Naive B cell (primary cell): Measurements from ENCODE around the gene PLEKHM3. TPM values are rescaled to one million over a fixed set of nuclear protein-coding genes. Genes with fewer than 3 reads are reported as not detected.

Experiments
- ATAC-seq, 2 donors: fragments of 150-1000 bp; cut with Tn5 transposase; 2 replicates each; pipeline ENCODE4 v1.10.0; 2021; ENCODE audit warnings: low read depth in 2 of 2, mild to moderate bottlenecking in 2 of 2, moderate library complexity in 2 of 2
- DNase-seq: peaks from one replicate; pipeline ENCODE4 v3.0.0; 2022
- H3K27ac Mint-ChIP-seq, 6 donors: one replicate each; pipeline ENCODE4 v1.8.0; 2020 to 2022; ENCODE audit warnings: mild to moderate bottlenecking in 6 of 6, mixed read lengths in 6 of 6, moderate library complexity in 5 of 6, inconsistent platforms in 2 of 6
- H3K27me3 Mint-ChIP-seq, 3 donors: one replicate each; pipeline ENCODE4 v1.8.0; 2021 to 2022; ENCODE audit warnings: mixed read lengths in 3 of 3, mild to moderate bottlenecking in 1 of 3
- H3K36me3 Mint-ChIP-seq, 2 donors: one replicate each; pipeline ENCODE4 v1.8.0; 2020 to 2022; ENCODE audit warnings: mixed read lengths in 2 of 2, inconsistent platforms in 1 of 2, mild to moderate bottlenecking in 1 of 2
- H3K4me1 Mint-ChIP-seq, 3 donors: one replicate each; pipeline ENCODE4 v1.8.0; 2020 to 2022; ENCODE audit warnings: mixed read lengths in 3 of 3, inconsistent platforms in 1 of 3, mild to moderate bottlenecking in 1 of 3, moderate library complexity in 1 of 3
- H3K4me3 Mint-ChIP-seq, 8 donors: one replicate each; pipeline ENCODE4 v1.8.0; 2020 to 2022; ENCODE audit warnings: mild to moderate bottlenecking in 8 of 8, mixed read lengths in 8 of 8, moderate library complexity in 8 of 8, inconsistent platforms in 2 of 8
- H3K9me3 Mint-ChIP-seq, 7 donors: one replicate each; pipeline ENCODE4 v1.8.0; 2020 to 2022; ENCODE audit warnings: mixed read lengths in 7 of 7, mild to moderate bottlenecking in 5 of 7, inconsistent platforms in 2 of 7, moderate library complexity in 1 of 7
- polyA plus RNA-seq, 6 donors: library from polyadenylated mRNA; unstranded; fragments of 300-500 nt; fragmentation: Illumina TruSeq; gene quantifications; one replicate each; pipeline ENCODE4 v1.2.3, GENCODE V29; 2021; ENCODE audit warnings: low read depth in 6 of 6

Gene PLEKHM3
- polyA plus RNA-seq, 6 donors from 2014 or later: 1.3 to 7.7 (median 3.7) TPM

GRCh38 chr2:207828361-207829057 is 196.8 kb downstream of the PLEKHM3 start:
- Mint-ChIP-seq H3K27me3 (no peaks in the 10 kb centered on the region), H3K36me3 (peaks cover 13 to 30% of the 10 kb centered on the region in 2 donors), H3K4me1 (no peaks in the 10 kb centered on the region), H3K4me3 (no peak overlapping the region), H3K27ac (peak overlapping the region in 2 of 6 donors; percentile 54 to 89), H3K9me3 (no peaks in the 10 kb centered on the region)
- DNase-seq: no peak
- ATAC-seq: no peak

- Mint-ChIP-seq H3K4me3 (no peak overlapping the region), H3K27me3 (no peaks in the 10 kb centered on the region), H3K27ac (no peak overlapping the region), H3K9me3 (no peaks in the 10 kb centered on the region), H3K4me1 (no peaks in the 10 kb centered on the region), H3K36me3 (peaks cover 13 to 37% of the 10 kb centered on the region in 2 donors)
- DNase-seq (no peak), ATAC-seq (no peak)
Observed at GRCh38 chr2:207825978-207826377, 199.3 kb downstream of the PLEKHM3 start.

- no peak for ATAC-seq
- peaks cover 13 to 37% of the 10 kb centered on the region in 2 donors for H3K36me3 Mint-ChIP-seq
Observed at GRCh38 chr2:207825045-207825954, 200.0 kb downstream of the PLEKHM3 start.

GRCh38 chr2:207823865-207824264 is 201.5 kb downstream of the PLEKHM3 start:
- H3K27ac Mint-ChIP-seq: no peak overlapping the region
- H3K27me3 Mint-ChIP-seq: no peaks in the 10 kb centered on the region
- no peak overlapping the region for H3K4me3 Mint-ChIP-seq
- H3K36me3 Mint-ChIP-seq: peaks cover 13 to 35% of the 10 kb centered on the region in 2 donors
- no peaks in the 10 kb centered on the region for H3K9me3 Mint-ChIP-seq
- no peak for DNase-seq
- ATAC-seq: no peak
- no peaks in the 10 kb centered on the region for H3K4me1 Mint-ChIP-seq

More at GRCh38 chr2:207825045-207825954, 200.0 kb downstream of the PLEKHM3 start:
- Mint-ChIP-seq H3K4me1 (no peaks in the 10 kb centered on the region), H3K9me3 (no peaks in the 10 kb centered on the region), H3K27me3 (no peaks in the 10 kb centered on the region), H3K4me3 (no peak overlapping the region), H3K27ac (no peak overlapping the region)
- DNase-seq: no peak

- no peak for ATAC-seq
- Mint-ChIP-seq H3K9me3 (no peaks in the 10 kb centered on the region), H3K36me3 (peaks cover 0 to 9% of the 10 kb centered on the region in 2 donors), H3K4me3 (no peak overlapping the region), H3K4me1 (no peaks in the 10 kb centered on the region), H3K27me3 (no peaks in the 10 kb centered on the region), H3K27ac (peak overlapping the region in 1 of 6 donors; percentile 36)
- no peak for DNase-seq
Observed at GRCh38 chr2:207819839-207820784, 205.2 kb downstream of the PLEKHM3 start.

GRCh38 chr2:207819021-207819797 is 206.1 kb downstream of the PLEKHM3 start:
- ATAC-seq (no peak), DNase-seq (no peak)
- H3K4me1 Mint-ChIP-seq: no peaks in the 10 kb centered on the region
- H3K9me3 Mint-ChIP-seq: no peaks in the 10 kb centered on the region
- H3K36me3 Mint-ChIP-seq: peaks cover 0 to 8% of the 10 kb centered on the region in 2 donors
- H3K27ac Mint-ChIP-seq: no peak overlapping the region
- H3K4me3 Mint-ChIP-seq: no peak overlapping the region
- H3K27me3 Mint-ChIP-seq: no peaks in the 10 kb centered on the region

GRCh38 chr2:207816546-207816945 is 208.8 kb downstream of the PLEKHM3 start:
- Mint-ChIP-seq H3K36me3 (no peaks in the 10 kb centered on the region), H3K4me3 (no peak overlapping the region), H3K4me1 (no peaks in the 10 kb centered on the region), H3K27ac (no peak overlapping the region), H3K27me3 (no peaks in the 10 kb centered on the region), H3K9me3 (no peaks in the 10 kb centered on the region)
- no peak for DNase-seq
- no peak for ATAC-seq

GRCh38 chr2:207815254-207815653 is 210.1 kb downstream of the PLEKHM3 start:
- H3K4me3 Mint-ChIP-seq: no peak overlapping the region
- peaks cover 0 to 8% (median 6%) of the 10 kb centered on the region in 3 donors for H3K4me1 Mint-ChIP-seq
- no peaks in the 10 kb centered on the region for H3K9me3 Mint-ChIP-seq
- no peaks in the 10 kb centered on the region for H3K36me3 Mint-ChIP-seq
- ATAC-seq (no peak), DNase-seq (no peak)
- H3K27me3 Mint-ChIP-seq: peaks cover 0 to 2% (median 0%) of the 10 kb centered on the region in 3 donors
- peak overlapping the region in 1 of 6 donors; percentile 33 for H3K27ac Mint-ChIP-seq

GRCh38 chr2:207813942-207814341 is 211.4 kb downstream of the PLEKHM3 start:
- ATAC-seq (no peak), DNase-seq (no peak)
- Mint-ChIP-seq H3K4me1 (peaks cover 0 to 11% (median 9%) of the 10 kb centered on the region in 3 donors), H3K27me3 (peaks cover 0 to 9% (median 0%) of the 10 kb centered on the region in 3 donors), H3K4me3 (no peak overlapping the region), H3K36me3 (no peaks in the 10 kb centered on the region), H3K27ac (peak overlapping the region in 1 of 6 donors; percentile 37), H3K9me3 (no peaks in the 10 kb centered on the region)

- H3K4me3 Mint-ChIP-seq: no peak overlapping the region
- ATAC-seq (no peak), DNase-seq (no peak)
- no peaks in the 10 kb centered on the region for H3K36me3 Mint-ChIP-seq
- peaks cover 0 to 9% (median 0%) of the 10 kb centered on the region in 3 donors for H3K27me3 Mint-ChIP-seq
- H3K4me1 Mint-ChIP-seq: peaks cover 0 to 11% (median 9%) of the 10 kb centered on the region in 3 donors
- H3K9me3 Mint-ChIP-seq: no peaks in the 10 kb centered on the region
- no peak overlapping the region for H3K27ac Mint-ChIP-seq
Observed at GRCh38 chr2:207813221-207813916, 212.0 kb downstream of the PLEKHM3 start.

- no peak for ATAC-seq
- no peaks in the 10 kb centered on the region for H3K9me3 Mint-ChIP-seq
- no peaks in the 10 kb centered on the region for H3K36me3 Mint-ChIP-seq
- no peak overlapping the region for H3K27ac Mint-ChIP-seq
- no peak overlapping the region for H3K4me3 Mint-ChIP-seq
- H3K27me3 Mint-ChIP-seq: peaks cover 0 to 9% (median 0%) of the 10 kb centered on the region in 3 donors
- peaks cover 0 to 11% (median 9%) of the 10 kb centered on the region in 3 donors for H3K4me1 Mint-ChIP-seq
- DNase-seq: no peak
Observed at GRCh38 chr2:207812726-207813080, 212.6 kb downstream of the PLEKHM3 start.
